GM18909 (cell line): ENCODE results near the gene SCFD2.
"Not testable (repeated sequence)": the region's sequence is repeated elsewhere in the genome, so short reads cannot be mapped to it uniquely, and the experiment has no call there.

Experiments used
- ATAC-seq: cut with Tn5 transposase; IDR thresholded peaks from one replicate; pipeline ENCODE4 v1.9.1; 2021; ENCODE audit warnings: mild to moderate bottlenecking; ENCODE audit not compliant: unreplicated experiment, poor library complexity

The SCFD2 gene

DNA sequence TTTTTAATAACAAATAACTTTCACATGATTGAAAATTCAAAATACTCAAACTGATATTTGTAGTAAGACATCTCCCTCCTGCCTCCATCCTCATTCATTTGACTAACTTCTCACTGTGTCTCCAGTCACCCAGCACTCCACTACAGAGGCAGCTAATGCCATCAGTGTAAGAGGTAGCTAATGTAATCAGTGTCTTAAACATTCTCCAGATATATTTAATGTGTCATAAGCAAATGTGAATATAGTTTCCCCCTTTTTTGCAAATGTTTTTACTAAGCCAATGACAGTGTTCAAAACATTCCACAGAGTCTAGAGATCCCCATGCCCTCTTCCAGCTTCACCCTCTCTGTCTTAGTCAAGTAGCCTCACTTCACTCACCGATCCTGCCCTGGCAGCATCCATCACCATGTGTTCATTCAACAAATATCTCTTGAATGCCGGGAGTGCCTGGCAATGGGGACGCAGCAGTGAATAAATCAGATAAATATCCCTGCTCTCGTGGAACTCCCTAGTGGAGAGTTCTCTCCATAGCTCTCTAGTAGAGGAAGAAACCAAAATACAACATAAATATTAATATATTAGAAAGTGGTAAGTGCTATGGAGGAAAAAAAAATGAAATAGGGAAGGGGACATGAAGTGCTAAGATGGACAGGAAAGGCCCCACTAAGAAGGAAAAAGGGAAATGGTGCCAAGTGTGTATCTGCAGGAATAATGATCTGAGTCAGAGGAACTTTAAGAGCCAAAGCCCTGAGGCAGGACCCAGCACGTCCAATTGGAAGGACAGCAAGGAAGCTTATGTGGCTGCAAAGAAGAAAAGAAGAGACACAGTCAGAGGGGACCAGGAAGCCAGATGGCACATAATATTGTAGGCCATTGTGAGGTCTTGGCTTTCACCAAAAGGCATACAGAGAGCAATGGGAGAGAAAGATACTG, 18.7 kb downstream of the SCFD2 start:
- ATAC-seq, result no peak

DNA sequence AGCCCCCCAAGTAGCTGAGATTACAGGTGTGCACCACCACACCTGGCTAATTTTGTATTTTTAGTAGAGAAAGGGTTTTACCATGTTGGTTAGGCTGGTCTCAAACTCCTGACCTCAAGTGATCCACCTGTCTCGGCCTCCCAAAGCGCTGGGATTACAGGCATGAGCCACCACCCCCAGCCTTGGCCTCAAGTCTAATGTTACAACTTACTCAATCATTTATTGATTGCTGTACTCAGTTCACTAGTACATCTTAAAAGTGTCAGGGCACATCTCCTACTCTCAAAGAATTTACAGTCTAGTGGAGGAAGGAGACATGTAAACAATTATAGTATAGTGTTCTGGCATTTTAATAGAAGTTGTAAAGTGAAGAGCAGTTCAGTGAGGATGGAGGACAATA, 19.5 kb downstream of the SCFD2 start:
- not testable (repeated sequence) for ATAC-seq

DNA sequence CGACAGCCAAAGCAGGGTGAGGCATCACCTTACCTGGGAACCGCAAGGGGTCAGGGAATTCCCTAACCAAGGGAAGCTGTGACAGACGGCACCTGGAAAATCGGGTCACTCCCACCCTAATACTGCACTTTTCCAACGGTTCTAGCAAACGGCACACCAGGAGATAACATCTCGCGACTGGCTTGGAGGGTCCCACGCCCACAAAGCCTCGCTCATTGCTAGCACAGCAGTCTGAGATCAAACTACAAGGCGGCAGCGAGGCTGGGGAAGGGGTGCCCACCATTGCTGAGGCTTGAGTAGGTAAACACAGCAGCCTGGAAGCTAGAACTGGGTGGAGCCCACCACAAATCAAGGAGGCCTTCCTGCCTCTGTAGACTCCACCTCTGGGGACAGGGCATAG, 25.7 kb downstream of the SCFD2 start:
- not testable (repeated sequence) for ATAC-seq

DNA sequence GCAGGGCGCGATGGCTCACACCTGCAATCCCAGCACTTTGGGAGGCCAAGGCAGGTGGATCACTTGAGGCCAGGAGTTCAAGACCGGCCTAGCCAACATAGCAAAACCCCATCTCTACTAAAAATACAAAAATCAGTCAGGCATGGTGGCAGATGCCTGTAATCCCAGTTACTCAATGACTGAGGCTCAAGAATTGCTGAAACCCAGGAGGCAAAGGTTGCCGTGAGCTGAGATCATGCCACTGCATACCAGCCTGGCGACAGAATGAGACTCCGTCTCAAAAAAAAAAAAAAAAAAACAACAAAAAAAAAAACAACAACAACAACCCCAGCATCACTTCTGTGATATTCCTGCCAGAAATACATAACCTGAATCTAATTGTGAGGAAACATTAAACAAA, 30.9 kb downstream of the SCFD2 start:
- ATAC-seq, result not testable (repeated sequence)

DNA sequence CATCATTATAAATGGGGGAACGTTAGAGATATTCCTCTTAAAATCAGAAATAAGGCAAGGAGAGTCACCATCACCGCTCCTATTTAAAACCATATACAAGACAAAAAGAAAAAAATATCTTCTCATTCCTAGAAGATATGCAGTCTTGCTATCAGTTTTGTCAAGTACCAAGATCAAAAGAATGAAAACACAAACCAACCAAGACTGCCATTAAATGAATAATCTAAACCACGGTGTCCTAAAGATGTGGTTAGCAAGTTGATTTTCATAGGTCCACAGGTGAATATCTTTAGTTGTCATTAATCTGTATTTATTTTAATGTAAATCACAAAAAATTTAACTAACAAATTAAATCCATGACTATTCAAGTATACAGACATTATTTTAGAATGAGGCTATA, 39.3 kb downstream of the SCFD2 start:
- ATAC-seq, result no peak

DNA sequence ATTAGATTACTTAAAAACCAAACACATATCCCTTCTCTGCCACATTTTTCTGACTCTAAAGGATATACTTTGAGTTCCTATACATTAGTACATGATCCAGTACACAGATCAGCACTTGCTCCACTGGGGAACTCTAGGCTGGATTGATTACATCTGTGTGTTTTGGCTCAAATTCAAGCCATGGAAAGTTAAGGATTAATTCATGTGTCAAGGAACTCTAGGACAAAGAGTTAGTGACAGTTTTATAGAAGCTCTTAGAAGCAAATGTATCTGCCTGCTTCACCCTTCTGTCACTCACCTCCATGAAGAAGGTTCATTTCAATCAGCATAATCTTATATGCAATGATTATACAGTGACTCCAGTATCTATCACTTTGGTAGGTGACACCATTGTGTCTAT, 43.2 kb downstream of the SCFD2 start:
- no peak for ATAC-seq

DNA sequence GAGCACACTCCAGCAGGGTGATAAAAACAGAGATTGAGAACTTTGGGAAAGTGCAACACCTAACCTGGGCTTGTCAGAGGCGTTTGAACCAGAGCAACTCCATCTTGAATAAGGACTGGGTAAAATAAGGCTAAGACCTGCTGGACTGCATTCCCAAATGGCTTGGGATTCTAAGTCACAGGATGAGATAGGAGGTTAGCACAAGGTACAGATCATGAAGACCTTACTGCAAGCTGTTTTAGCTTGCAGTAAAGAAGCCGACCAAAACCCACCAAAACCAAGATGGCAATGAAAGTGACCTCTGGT, 43.9 kb downstream of the SCFD2 start:
- ATAC-seq, result no peak

DNA sequence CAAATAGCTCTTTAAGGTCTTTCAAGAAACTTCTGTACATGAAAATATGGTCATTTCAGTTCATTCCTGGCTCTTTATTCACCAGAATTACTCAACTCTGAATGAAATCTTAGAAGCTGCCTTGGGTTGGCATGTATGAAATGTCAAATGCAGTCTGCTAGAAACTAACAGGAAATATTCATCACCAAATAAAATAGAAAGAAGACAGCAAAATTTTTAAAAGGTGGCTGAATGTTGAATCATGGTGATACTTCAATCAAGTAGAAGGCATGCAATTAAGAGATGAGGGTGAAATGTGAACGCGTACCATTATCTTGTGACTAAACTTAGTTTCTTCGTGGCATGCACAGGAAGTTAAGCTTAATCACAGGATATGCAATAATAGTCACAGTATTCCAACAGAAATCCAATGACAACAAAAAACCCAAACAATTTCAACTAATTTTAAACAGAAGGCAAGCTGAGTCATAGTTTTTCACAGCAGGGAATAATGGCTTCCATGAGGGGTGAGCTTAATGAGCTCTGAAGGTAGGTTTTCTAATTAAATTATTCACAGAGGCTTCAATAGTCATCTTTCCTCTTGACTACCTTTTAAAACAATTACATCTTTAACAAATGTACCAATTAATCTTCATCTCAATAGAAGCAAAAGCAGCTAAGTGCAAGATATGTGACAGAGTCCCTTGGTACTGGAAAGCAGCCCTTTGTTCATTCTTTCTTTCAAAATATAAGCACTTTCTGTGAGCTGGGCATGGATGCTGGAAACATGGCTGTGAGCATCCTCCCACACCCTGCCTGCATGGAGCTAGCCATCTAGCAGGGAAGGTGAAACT, 44.5 kb downstream of the SCFD2 start:
- no peak for ATAC-seq

DNA sequence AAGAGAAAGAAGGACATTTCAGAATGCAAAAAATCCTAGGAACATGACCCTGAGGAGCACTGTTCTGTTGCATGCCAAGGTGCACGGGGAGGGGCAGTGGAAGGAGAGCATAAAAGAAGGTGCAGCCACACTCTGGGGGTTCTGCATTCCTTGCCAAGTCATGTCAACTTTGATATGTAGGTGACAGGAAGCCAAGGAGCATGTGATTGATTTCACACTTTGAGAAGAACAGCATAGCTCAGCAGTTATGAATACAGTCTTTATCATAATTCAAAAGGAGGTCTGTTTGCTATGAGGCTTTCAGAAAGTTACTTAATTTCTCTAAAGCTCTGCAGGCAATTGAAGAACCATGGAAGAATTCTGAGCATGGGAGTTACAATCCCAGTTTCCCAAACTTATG, 50.6 kb downstream of the SCFD2 start:
- ATAC-seq, result no peak

DNA sequence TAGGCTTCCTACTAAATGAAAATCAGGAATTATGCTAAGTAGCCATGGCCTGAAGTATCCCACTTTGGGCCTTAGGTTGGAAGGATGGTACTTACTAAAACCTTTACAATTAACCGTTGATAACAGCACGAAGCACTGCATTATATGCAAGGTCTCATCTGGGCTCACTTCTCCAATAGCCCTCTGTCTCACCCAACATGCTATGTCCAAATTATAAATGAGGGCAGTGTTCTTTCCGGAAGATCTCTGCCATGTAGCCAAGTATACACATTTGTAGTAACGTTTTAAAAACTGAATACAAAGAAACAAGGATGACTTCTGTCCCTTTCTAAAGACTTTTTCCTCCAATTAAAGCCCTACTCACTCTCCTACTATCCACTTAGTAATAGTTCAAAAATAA, 51.6 kb downstream of the SCFD2 start:
- no peak for ATAC-seq

DNA sequence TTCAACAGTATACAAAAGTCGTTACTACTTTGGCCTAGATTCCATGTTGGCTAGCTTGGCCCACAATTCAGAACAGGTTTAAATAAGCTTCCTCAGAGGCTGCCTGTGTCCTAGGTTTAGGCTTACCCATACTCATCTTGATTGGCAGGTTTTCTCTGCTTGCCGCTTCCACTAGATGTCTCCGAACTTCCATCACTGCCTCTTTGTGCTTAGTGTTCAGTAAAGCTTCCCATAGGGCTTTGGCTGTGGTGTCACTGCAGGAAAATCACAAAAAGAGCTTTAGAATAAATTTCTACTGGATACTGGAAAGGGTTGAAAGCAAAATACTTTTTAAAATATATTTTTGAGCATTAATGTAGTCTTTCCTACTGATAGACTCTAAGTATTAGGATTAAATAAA, 52.4 kb downstream of the SCFD2 start:
- ATAC-seq, result no peak

DNA sequence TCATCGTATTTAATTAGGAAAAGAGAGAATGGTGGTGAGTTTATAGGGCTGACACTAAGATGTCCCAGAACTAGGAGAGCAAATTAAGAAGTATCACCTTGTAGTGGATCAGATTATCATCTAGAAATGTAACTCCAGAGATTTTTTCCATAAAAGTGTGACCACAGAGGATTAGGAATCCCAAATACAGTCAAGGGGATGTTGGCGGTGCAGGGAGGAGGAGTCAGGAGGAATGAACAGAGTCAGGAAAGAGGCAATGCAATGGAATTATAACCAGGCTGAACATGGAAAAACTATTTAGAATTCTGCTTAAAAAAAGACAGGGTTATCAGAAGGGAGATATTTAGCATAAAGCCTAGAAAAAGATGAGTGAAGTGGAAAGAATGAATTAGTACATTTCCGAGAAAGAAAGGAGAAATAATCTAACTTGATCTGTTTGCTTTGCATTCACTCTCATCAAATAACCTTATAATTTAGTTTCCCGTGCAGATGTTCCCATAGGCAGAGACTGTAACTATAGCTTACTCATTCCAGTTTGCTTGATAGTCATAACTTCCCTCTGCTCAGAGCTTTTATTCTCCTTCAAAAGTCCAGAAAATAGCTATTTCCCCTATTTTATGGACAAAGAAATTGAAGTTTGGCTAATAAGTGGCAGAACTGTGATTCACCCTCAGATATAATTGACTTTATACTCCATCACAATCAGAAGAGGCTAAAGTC, 56.4 kb downstream of the SCFD2 start:
- no peak for ATAC-seq

DNA sequence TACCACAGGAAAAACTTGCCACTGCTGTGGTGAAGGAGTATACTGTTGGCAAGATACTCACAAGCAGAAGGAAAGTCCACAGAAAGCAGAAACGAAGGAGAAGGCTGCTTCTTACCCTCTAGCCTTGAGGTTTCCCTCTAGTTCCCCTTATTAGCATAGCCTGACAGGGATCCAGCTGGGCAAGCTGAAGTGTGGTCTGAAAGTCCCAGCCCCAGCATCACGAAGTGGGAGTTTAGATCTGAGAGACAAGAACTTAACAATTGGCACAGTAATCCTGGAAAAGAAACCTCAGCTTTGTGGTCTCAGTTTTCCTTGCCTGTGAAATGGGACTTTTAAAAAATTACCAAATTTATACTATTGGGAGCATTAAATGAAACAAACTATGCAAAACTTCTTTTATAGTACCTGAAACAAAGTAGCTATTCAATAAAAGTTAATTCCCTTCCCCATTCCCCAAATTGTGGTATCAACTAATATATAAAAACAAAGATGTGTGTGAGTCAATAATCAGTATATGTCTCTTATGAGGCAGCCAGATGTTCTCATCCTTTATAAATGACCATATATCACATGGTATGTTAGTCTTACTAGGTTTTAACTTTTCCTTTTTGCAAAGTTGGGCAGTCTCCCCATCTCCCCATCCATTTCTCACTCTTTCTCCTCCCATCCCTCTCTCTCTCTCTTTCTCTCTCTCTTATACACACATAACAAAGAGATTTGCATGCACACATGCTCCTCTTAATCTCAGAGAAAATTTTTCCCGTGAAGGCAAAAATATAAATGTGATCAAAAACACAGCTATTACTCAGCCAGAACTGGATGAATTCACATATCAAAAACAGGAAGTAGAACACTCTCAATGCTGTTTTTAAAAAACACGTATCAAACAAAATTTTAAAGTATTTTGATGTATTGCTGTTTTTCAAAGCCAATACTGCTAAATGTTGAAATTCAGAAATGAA, 57.8 kb downstream of the SCFD2 start:
- no peak for ATAC-seq

DNA sequence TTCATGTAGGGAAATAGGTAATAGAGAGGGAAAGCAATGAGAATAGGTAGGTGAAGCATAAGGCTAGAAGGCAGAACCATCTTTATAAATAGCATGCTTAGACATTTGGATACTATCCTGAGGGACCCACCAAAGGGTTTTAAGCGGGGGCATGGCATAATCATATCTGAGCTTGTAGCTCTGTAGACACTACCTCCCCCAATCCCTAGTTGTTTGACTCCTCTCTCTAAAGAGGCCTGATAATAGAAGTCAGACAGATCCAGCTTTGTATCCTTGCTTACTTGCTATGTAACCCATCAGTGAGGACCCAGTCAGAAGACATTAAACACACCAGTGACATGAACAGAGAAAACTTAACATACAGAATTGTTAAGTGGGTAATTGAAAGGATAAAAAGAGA, 58.7 kb downstream of the SCFD2 start:
- no peak for ATAC-seq

DNA sequence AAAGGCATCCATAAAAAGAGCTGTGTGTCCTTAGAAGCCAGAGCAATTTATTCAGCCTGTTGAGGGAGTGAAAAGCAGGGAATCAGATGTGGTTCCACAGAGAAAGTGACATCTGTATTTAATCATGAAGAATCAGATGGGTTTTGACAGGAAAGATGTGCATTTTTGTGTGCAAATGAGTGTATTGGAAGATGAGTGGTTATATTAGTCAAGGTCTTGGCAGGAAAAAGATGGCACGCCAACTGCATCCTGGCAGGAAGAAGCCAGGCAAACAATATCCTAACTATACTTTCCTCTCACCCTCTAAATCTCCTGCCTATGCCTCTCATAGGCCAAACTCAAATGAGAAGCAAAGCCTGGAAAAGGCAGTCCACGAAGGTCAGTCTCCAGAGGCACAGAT, 59.1 kb downstream of the SCFD2 start:
- ATAC-seq, result no peak

DNA sequence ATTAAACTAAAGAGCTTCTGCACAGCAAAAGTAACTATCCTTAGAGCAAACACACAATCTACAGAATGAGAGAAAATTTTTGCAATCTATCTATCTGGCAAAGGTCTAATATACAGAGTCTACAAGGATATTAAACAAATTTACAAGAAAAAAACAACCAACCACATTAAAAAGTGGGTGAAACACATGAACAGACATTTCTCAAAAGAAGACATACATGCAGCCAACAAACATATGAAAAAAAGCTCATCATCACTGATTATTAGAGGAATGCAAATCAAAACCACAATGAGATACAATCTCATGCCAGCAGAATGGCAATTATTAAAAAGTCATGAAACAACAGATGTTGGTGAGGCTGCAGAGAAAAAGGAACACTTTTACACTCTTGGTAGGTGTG, 73.7 kb downstream of the SCFD2 start:
- ATAC-seq, result not testable (repeated sequence)

DNA sequence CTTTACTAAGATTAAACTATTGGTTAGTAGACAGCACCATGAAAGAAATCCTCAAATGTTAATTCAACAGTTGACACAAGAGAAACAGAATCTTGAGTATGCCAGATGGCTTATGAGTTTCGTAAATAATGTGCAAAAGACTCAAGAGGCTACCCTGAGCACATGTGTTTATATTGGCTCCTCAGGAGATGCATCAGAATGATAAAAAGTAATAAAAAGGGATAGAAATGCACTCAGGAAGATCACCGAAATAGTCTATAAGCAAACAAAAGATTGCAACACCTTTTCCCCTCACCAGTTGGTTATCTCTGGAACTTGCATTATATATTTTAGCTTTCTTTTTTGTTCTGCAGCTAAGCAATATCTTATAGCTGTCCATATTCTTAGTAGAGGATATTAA, 84.4 kb downstream of the SCFD2 start:
- no peak for ATAC-seq

DNA sequence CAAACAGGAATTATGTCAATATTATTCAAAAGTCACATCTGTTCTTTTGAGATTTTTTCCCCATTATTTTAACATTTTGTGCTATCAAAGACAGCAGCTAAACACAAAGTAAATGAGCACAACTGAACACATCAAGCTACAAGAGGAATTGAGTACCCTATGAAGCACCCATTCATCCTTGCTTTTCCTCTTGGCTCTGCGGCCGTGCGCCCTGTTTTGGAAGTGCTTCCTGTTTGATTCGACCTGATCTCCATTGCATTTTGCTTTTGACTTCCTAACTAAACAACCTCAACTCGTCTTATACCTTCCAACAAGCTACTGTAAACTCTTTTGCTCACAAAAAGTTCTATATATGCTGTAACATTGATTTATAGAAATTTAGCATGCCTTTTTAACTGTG, 85.0 kb downstream of the SCFD2 start:
- ATAC-seq, result no peak

DNA sequence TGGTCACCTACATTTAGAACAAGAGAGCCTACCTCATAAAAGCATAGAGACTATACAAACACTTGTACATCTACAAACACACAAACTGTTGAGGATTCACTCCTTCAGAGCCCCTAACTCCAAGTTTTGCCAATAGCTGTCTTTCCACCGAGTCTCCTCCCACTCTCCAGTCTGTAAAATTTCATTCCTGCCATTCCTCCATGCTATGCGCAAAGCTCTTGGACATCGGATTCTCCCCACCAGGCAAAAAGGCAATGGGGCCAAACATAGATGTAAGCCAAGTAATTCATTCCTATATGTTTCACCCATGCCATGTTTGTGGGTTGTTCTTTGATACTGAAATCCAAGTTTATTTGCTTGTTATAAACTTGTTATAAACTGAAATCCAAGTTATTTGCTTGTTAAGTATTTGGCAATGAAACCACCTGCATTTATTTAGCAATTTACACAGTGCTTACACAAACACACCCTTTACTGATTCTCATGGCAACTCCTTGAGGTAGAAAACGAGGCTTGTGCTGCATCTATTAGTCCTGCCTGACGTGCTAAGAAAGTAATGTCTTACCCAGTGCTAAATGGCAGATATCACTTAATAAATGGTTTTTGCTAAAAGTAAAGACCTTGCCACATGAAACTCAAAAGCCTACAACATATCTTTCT, 91.1 kb downstream of the SCFD2 start:
- no peak for ATAC-seq
